ENCODE data around the gene C12orf42. TPM values are rescaled to one million over a fixed set of nuclear protein-coding genes. Genes with fewer than 3 reads are reported as not detected.

C12orf42 gene
- total and polyA plus RNA-seq, 2 of the 4 experiments (the other 2 are of a cell fraction) = not detected

DNA sequence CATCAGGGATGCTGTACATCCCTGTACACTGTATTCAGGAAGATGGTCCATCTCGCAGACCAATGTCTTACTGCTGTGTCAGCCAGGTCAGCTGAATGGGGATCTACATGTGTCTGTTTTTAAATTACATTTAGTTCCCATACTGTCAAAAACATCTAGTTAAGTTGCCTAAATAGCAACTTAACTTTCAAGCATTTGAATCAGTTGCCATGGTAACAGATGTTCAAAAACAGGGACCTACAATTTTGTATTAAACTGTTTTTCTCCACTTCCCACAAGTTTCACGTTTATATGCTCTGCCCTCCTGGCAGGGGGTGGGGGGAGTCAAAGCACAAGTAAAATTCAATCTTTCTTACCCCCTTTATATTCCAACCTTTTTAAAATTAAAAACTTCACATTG lies 38.3 kb downstream of the C12orf42 start:
- no peak for DNase-seq
- Histone ChIP-seq H2AFZ (replicated peaks; ENCODE audit: low read length, poor library complexity) (no peak overlapping the region), H3K4me1 (ENCODE audit: control insufficient read depth, insufficient read depth, low read length) (no peaks in the 10 kb centered on the region), H2AK5ac (ENCODE audit: low read depth, low read length) (no peak overlapping the region), H3K4me2 (ENCODE audit: low read depth, low read length) (no peak overlapping the region), H3K36me3 (ENCODE audit: control insufficient read depth, insufficient read depth, low read length) (no peaks in the 10 kb centered on the region), H4K91ac (ENCODE audit: insufficient read depth, low read depth, low read length) (no peak overlapping the region), H3K23ac (ENCODE audit: low read depth, low read length) (no peak overlapping the region), H2BK20ac (ENCODE audit: low read depth, low read length) (no peak overlapping the region), H3K9me3 (ENCODE audit: control insufficient read depth, insufficient read depth, low read length) (peaks cover 5% of the 10 kb centered on the region), H2AK9ac (replicated peaks; ENCODE audit: low read depth, low read length, poor library complexity) (no peak overlapping the region), H3K27me3 (ENCODE audit: control insufficient read depth, insufficient read depth, low read length) (no peaks in the 10 kb centered on the region), H3K4ac (ENCODE audit: low read depth, low read length) (no peak overlapping the region), H3K79me1 (ENCODE audit: low read depth in 1 of 2, low read length in 2 of 2) (no peaks in the 10 kb centered on the region), H3K56ac (ENCODE audit: extremely low read depth, insufficient read depth, low read length) (no peak overlapping the region), H4K20me1 (ENCODE audit: insufficient read depth, low read length) (no peaks in the 10 kb centered on the region), H2BK5ac (ENCODE audit: low read depth, low read length, poor library complexity, severe bottlenecking) (no peak overlapping the region), H3K27ac (ENCODE audit: insufficient read depth, low read length) (no peak overlapping the region), H3K14ac (replicated peaks; ENCODE audit: low read depth, low read length) (no peak overlapping the region), H3K4me3 (ENCODE audit: insufficient read depth, low read depth, low read length) (no peak overlapping the region), H2BK120ac (ENCODE audit: low read depth, low read length) (no peak overlapping the region), H3K9me1 (ENCODE audit: insufficient read depth, low read length) (no peaks in the 10 kb centered on the region), H3K18ac (ENCODE audit: low read depth, low read length) (no peak overlapping the region), H3K9ac (ENCODE audit: low read depth, low read length) (no peak overlapping the region), H4K8ac (ENCODE audit: low read depth in 2 of 2, low read length in 2 of 2) (no peak overlapping the region), H2BK15ac (ENCODE audit: low read depth, low read length) (no peak overlapping the region), H4K5ac (ENCODE audit: low read depth, low read length) (no peak overlapping the region)
- WGBS, 2 experiments (ENCODE audit: extremely low coverage in 2 of 2, insufficient read length in 1 of 2) = no CpG with 5 or more reads among the region's 2 CpGs
- intact Hi-C loops (cut with micrococcal nuclease) = no loop called here
- no TSS peak for BruUV-seq (replicated peaks)
- in situ Hi-C loops (cut with MboI; ENCODE audit: low sequenced_read_pairs) = no loop called here
- TF ChIP-seq RCOR1 (IDR thresholded peaks at IDR 0.05; ENCODE audit: insufficient replicate concordance, low read length) = no peak
- TF ChIP-seq, protein P1, sequence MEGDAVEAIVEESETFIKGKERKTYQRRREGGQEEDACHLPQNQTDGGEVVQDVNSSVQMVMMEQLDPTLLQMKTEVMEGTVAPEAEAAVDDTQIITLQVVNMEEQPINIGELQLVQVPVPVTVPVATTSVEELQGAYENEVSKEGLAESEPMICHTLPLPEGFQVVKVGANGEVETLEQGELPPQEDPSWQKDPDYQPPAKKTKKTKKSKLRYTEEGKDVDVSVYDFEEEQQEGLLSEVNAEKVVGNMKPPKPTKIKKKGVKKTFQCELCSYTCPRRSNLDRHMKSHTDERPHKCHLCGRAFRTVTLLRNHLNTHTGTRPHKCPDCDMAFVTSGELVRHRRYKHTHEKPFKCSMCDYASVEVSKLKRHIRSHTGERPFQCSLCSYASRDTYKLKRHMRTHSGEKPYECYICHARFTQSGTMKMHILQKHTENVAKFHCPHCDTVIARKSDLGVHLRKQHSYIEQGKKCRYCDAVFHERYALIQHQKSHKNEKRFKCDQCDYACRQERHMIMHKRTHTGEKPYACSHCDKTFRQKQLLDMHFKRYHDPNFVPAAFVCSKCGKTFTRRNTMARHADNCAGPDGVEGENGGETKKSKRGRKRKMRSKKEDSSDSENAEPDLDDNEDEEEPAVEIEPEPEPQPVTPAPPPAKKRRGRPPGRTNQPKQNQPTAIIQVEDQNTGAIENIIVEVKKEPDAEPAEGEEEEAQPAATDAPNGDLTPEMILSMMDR (conservative IDR thresholded peaks at IDR 0.05; ENCODE audit: low read depth, low read length) = no peak
- no peak for TF ChIP-seq RAD21 (IDR thresholded peaks at IDR 0.05; ENCODE audit: low read length)
- no peak for TF ChIP-seq NFE2L2 (IDR thresholded peaks at IDR 0.05; ENCODE audit: low read depth, low read length)
- TF ChIP-seq RFX5 (IDR thresholded peaks at IDR 0.05; ENCODE audit: low read depth, low read length) = no peak
- TF ChIP-seq CHD1 (IDR thresholded peaks at IDR 0.05; ENCODE audit: low read depth, low read length) = no peak
- TF ChIP-seq POLR2A (IDR thresholded peaks at IDR 0.05; ENCODE audit: low read depth, low read length) = no peak
- TF ChIP-seq MAZ (IDR thresholded peaks at IDR 0.05; ENCODE audit: borderline replicate concordance, low read depth, low read length) = no peak
- no peak for TF ChIP-seq FOS (IDR thresholded peaks at IDR 0.05; ENCODE audit: low read depth, low read length)
- no peak for TF ChIP-seq SMC3 (IDR thresholded peaks at IDR 0.05; ENCODE audit: low read depth, low read length)
- TF ChIP-seq, protein P2, sequence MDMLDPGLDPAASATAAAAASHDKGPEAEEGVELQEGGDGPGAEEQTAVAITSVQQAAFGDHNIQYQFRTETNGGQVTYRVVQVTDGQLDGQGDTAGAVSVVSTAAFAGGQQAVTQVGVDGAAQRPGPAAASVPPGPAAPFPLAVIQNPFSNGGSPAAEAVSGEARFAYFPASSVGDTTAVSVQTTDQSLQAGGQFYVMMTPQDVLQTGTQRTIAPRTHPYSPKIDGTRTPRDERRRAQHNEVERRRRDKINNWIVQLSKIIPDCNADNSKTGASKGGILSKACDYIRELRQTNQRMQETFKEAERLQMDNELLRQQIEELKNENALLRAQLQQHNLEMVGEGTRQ (IDR thresholded peaks at IDR 0.05; ENCODE audit: low read depth, low read length) = no peak
- no peak for TF ChIP-seq BHLHE40 (IDR thresholded peaks at IDR 0.05; ENCODE audit: low read depth, low read length)
- CTCF ChIA-PET = no interaction called here
- POLR2A ChIA-PET (ENCODE audit: unreplicated experiment) = no interaction called here
- dilution Hi-C loops (cut with HindIII; ENCODE audit: low sequenced_read_pairs, unreplicated experiment) = no loop called here
- no peak for ATAC-seq (ENCODE audit: low read depth)

All from IMR-90 (cell line).